Activated naive CD8-positive, alpha-beta T cell treated with anti-CD3 and anti-CD28 coated beads, Interleukin-2, amount 10 ng/mL, durations not matched to agents 7 days and 5 days (primary cell): Measurements from ENCODE around the gene CSNK1G3. TPM values are rescaled to one million over a fixed set of nuclear protein-coding genes. Genes with fewer than 3 reads are reported as not detected.

Experiments used
- ATAC-seq: fragments of 150-1000 bp; cut with Tn5 transposase; one replicate; pipeline ENCODE4 v1.10.0; 2021; ENCODE audit warnings: low read depth, moderate library complexity
- POLR2A ChIA-PET: fragments of 350-600 bp; sonication (Branson Sonifier 250); formaldehyde crosslinking; loops from one replicate; lab custom pipeline; 2021; ENCODE audit warnings: antibody characterized with exemption; lab: Charles Lee
- DNase-seq: peaks from one replicate; pipeline ENCODE4 v3.0.0; 2021
- H3K27ac Mint-ChIP-seq: one replicate; pipeline ENCODE4 v1.8.0; 2022; ENCODE audit warnings: mild to moderate bottlenecking, mixed read lengths
- H3K27me3 Mint-ChIP-seq: one replicate; pipeline ENCODE4 v1.8.0; 2022; ENCODE audit warnings: mild to moderate bottlenecking, moderate library complexity, mixed read lengths
- H3K36me3 Mint-ChIP-seq: one replicate; pipeline ENCODE4 v1.8.0; 2021; ENCODE audit warnings: mild to moderate bottlenecking, mixed read lengths
- H3K4me1 Mint-ChIP-seq: one replicate; pipeline ENCODE4 v1.8.0; 2021; ENCODE audit warnings: mixed read lengths
- H3K4me3 Mint-ChIP-seq: one replicate; pipeline ENCODE4 v1.8.0; 2022; ENCODE audit warnings: mild to moderate bottlenecking, moderate library complexity, mixed read lengths
- H3K9me3 Mint-ChIP-seq: one replicate; pipeline ENCODE4 v1.8.0; 2021; ENCODE audit warnings: mixed read lengths
- total RNA-seq, 2 experiments: library from RNA; stranded (reverse); gene quantifications; one replicate each; pipeline ENCODE4 v1.2.3, GENCODE V29; 2021

The CSNK1G3 gene
- total RNA-seq, 2 experiments from 2014 or later, result 53.4 to 60.3 TPM

DNA sequence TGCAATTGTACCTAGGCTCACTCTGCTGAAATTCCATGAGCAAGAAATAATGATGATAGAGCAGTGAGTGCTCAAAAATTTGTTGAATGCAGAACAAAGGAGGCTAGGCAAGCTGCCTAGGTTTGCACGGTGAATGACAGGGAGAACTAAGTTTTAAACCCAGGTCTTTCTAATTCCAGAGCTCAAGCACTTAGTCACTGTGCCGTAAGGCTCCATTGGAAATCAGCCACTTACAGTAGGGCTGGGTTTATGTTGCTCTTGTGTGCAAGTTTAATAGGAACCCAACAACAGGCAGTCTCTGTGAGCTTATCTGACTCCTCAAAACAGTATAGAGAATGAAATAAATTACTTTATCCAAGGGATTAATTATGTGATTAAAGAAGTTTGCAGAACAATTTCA, 147.0 kb downstream of the CSNK1G3 start:
- Mint-ChIP-seq H3K9me3 (no peaks in the 10 kb centered on the region), H3K4me1 (no peaks in the 10 kb centered on the region), H3K27ac (no peak overlapping the region), H3K36me3 (no peaks in the 10 kb centered on the region), H3K4me3 (no peak overlapping the region), H3K27me3 (peaks cover 4% of the 10 kb centered on the region)
- no peak for ATAC-seq
- POLR2A ChIA-PET, result no interaction called here
- DNase-seq, result no peak

DNA sequence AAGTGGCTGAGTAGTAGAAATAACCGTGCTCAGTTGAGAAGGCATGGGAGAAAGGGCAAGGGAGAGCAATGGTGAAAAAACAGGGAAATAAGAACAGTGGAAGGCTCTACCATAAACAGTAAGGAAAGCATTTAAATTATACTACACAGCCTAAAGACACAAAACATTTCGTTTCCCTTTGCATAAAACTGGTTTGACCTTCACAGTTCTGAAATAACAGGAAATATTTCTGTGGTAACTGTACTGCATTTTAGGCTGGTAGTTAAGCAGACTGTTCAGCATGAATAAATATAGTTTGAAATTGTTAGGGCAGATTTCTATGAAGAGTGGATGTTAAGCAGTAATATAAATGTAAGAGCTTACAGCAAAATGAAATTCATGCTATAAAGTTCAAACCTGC, 147.5 kb downstream of the CSNK1G3 start:
- POLR2A ChIA-PET, result no interaction called here
- H3K27me3 Mint-ChIP-seq, result peaks cover 4% of the 10 kb centered on the region
- ATAC-seq (no peak), DNase-seq (no peak)
- no peaks in the 10 kb centered on the region for H3K4me1 Mint-ChIP-seq
- H3K4me3 Mint-ChIP-seq, result no peak overlapping the region
- H3K9me3 Mint-ChIP-seq, result no peaks in the 10 kb centered on the region
- H3K36me3 Mint-ChIP-seq, result no peaks in the 10 kb centered on the region
- H3K27ac Mint-ChIP-seq, result no peak overlapping the region

DNA sequence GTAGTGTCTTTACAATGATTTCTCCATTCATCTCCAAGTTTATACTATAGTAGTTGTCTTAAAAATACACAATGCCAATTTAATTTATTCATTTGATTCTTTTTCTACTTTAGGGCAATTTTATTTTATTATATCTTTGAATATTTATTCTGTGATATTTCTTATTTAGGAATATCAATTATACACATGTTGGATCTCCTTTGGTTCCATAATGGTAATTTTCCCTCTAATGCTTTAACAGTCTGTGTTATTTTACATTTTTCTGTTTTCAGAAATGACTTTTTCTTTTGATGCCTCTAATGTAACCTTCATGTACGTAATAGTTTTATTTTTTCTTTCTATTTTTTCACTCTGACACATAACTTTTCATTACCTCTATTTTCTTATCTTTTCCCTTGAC, 153.0 kb downstream of the CSNK1G3 start:
- H3K27ac Mint-ChIP-seq, result no peak overlapping the region
- peaks cover 6% of the 10 kb centered on the region for H3K27me3 Mint-ChIP-seq
- DNase-seq (no peak), ATAC-seq (no peak)
- no peak overlapping the region for H3K4me3 Mint-ChIP-seq
- POLR2A ChIA-PET, result no interaction called here
- H3K36me3 Mint-ChIP-seq, result no peaks in the 10 kb centered on the region
- peaks cover 1% of the 10 kb centered on the region for H3K9me3 Mint-ChIP-seq
- no peaks in the 10 kb centered on the region for H3K4me1 Mint-ChIP-seq

DNA sequence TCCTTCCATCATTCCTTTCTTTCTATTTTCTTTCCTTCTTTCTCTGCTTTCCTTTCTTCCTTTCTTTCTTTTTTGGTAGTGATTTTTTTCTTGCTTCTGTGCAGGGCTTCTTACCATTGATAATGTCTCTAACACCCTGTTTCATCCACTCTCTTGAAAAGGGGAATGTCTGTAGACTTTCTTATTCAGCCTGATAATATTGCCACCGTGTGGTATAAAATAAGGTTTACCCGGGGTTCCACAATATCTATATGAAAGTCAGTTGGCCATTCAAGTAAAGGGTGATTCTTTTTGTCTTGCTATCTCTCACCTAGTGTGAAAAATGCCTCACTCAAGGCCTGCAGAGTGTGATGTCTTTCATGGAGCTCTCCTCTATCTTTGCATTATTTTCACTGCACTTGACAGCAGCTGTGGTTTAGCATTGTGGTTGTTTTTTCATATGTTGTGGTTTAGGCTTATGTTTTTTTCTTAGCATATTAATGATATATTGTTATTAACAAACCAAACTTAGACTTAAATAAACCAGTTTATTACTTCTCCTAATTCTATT, 153.9 kb downstream of the CSNK1G3 start:
- Mint-ChIP-seq H3K36me3 (no peaks in the 10 kb centered on the region), H3K27ac (no peak overlapping the region), H3K27me3 (peaks cover 4% of the 10 kb centered on the region), H3K4me1 (no peaks in the 10 kb centered on the region), H3K4me3 (no peak overlapping the region), H3K9me3 (peaks cover 1% of the 10 kb centered on the region)
- DNase-seq (no peak), ATAC-seq (no peak)
- POLR2A ChIA-PET, result no interaction called here

Other genes with a start within 250 kb of the CSNK1G3 start
- gene CEP120, start 88.8 kb upstream of the CSNK1G3 start, total RNA-seq, result 10 to 100 TPM; 41.7 to 42.8 TPM